ENCODE measurements around the gene SMCR8.
"Not testable (repeated sequence)": the region's sequence is repeated elsewhere in the genome, so short reads cannot be mapped to it uniquely, and the experiment has no call there.

The SMCR8 gene

DNA sequence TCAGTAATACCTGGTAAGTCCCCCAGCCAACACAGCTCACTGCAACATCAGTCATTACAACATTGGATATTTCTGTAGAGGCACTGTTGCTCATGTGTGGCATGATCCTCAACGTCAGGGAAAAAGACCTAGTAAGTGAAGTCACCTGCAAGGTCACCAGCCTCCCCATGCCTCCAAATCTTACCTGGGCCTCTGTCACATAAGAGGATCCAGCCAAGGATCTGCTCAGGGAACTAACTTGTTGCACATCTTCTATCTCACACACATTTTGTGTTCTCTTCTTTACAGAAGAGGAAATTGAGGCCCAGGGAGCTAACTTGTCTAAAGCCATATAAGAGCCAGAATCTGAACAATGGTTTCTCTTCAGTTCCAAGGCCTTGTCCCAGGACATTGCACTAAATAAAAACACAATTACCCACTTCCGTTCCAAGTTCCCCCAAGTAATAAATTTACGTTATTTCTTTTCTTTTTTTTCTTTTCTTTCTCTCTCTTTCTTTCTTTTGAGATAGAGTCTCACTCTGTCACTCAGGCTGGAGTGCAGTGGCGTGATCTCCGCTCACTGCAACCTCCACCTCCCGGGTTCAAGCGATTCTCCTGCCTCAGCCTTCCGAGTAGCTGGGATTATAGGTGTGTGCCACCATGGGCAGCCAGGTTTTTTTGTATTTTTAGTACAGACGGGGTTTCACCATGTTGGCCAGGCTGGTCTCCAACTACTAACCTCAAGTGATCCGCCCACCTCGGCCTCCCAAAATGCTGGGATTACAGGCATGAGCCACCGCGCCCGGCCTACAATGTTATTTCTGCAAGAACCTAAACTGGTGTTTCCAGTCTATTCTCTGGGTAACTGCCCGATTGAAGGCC lies 47.0 kb downstream of the SMCR8 start:
- no peak for DNase-seq (ENCODE audit: low read depth in 1 of 2, low spot score in 1 of 2)

DNA sequence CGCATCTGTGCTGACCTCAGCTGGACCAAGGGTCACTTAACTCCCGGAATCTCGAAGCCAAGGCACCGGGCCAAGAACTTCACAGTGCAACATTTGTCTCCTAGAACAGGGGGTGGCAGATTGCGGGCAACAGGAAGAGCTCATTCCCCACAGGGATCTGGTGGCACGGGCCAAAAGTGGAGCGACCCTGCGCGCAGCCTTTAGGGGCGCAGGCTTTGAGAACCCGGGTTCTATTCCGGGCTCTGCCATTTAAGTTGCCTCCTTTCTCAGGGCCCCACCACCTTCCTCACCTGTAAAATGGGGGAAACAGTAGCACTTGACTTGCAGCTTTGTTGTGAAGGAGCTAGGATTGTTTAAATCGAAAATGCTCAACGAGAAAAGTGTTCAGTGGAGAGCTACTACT lies 47.6 kb downstream of the SMCR8 start:
- DNase-seq (ENCODE audit: low read depth in 1 of 2, low spot score in 1 of 2): no peak

DNA sequence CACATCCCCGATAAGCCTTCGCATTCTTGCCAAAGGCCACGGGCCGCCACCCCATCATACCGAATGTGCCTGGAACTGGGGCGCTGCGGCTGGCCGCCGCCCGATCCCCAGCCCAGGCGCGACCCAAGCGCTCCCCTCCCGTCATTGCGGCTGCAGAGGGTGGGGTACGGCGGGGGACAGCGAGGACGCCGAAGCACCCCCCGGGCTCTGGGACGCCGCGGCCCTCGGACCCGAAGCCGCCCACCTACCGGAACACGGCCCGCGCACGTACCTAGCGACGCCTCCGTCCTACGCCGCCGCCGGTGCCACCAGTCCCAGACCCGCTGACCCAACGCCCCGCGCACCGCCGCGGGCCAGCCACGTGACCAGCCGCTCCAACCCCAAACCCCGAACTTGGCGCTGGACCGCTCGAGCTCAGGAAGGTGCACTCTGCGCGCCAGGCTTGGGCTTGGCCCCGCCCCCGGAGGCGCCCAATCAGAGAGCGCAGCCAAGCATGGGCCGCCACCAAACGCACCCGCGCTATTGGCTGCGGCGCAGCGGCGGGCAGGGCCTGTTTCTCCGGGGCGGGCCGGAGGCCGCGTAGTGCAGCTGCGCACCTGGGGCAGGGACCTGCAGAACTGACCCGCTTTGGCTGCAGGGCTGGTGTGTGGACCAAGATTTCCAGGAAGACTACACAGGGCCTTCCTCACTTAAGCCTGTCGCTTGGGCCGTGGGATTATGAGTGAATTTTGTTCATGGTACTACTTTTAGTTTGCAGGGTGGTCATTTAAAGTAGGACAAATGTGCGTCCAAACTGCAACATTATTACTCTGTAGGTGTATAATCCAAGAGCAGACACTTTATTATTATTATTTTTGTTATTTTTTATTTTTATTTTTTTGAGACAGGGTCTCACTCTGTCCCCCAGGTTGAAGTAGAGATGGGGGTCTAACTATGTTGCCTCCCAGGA lies 48.3 kb downstream of the SMCR8 start, which contains the start of gene SHMT1:
Gene SHMT1 (minus strand): TSS at position 450 of the 949 bp plus-strand sequence. CDS start 7,569 bp downstream, outside the sequence.
- peak; percentile 84 to 85 for DNase-seq (ENCODE audit: low read depth in 1 of 2, low spot score in 1 of 2)

DNA sequence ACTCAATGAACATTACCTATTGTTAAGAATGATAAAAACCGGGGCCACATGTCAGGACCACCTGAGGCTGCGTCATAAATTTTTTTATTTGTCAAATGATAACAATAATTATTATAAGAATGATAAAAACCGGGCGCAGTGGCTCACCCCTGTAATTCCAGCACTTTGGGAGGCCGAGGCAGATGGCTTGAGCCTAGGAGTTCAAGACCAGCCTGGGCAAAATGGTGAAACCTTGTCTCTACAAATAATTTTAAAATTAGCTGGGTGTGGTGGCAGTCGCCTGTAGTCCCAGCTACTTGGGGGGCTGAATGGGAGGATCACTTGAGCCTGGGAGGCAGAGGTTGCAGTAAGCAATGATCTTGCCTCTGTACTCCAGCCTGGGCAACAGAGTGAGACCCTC lies 49.1 kb downstream of the SMCR8 start:
- no peak for DNase-seq (ENCODE audit: low read depth in 1 of 2, low spot score in 1 of 2)

DNA sequence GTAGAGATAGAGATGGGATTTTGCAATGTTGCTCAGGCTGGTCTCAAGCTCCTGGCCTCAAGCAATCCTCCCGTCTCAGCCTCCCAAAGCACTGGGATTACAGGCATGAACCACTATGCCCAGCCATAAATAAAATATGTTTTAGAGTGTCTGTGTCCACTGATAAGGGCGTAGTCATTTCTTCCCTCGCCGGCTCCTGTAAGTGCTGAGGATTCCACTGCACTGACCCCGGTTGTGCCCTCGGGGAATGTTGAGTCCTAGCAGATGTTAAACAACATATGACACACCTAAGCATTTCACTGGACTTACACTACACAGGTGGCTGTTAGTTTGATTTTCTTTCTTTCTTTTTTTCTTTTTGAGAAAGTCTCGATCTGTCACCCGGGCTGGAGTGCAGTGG lies 53.9 kb downstream of the SMCR8 start:
- no peak for DNase-seq (ENCODE audit: low read depth in 1 of 2, low spot score in 1 of 2)

DNA sequence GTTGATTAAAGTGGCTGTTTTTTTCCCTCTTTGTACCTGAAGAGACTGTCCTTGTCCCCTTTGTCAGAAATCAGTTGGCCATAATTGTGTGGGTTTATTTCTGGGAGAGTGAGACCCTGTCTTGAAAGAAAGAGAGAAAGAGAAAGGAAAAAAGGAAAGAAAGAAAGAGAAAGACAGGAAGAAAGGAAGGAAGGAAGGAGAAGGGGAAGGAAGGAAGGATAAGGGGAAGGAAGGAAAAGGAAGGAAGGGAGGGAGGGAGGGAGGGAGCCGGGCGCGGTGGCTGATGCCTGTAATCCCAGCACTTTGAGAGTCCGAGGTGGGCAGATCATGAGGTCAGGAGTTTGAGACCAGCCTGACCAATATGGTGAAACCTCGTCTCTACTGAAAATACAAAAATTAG lies 55.7 kb downstream of the SMCR8 start:
- DNase-seq (ENCODE audit: low read depth in 1 of 2, low spot score in 1 of 2): no peak

DNA sequence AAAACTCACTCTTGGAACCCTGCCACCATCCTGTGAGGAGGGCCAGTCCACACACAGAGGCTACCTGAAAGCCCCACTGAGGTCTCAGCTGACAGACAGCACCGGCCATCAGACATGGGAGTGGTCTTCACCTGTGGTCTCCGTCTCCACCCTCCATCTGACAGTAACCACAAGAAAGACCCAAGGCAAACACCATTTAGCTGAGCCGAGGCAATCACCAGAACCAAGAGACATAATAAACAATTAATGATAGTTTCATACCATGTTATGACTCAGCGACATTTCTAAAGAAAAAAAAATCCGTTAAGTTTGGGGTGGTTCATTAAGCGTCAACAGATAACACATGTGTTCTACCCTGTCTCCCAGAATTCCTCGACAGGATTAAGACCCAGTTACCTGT lies 56.4 kb downstream of the SMCR8 start:
- DNase-seq (ENCODE audit: low read depth in 1 of 2, low spot score in 1 of 2): no peak

DNA sequence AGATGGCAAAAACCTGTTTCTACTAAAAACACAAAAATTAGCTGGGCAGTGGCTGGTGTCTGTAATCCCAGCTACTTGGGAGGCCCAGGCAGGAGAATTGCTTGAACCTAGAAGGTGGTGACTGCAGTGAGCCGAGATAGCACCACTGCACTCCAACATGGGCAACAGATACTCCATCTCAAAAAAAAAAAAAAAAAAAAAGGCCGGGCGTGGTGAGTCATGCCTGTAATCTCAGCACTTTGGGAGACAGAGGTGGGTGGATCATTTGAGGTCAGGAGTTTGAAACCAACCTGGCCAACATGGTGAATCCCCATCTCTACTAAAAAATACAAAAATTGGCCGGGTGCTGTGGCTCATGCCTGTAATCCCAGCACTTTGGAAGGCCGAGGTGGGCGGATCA lies 58.1 kb downstream of the SMCR8 start:
- not testable (repeated sequence) for DNase-seq (ENCODE audit: low read depth in 1 of 2, low spot score in 1 of 2)

DNA sequence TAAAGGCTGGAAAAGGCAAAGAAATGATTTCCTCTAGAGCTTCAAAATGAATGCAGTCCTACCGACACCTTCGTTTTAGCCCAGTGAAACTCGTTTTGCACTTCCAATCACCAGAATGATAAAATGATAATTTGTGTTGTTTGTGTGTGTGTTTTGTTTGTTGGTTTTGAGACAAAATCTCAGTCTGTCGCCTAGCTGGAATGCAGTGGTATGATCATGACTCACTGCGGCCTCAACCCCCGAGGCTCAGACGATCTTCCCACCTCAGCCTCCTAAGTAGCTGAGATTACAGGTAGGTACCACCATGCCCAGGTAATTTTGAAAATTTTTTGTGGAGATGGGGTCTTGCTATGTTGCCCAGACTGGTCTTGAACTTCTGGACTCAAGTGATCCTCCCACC lies 59.1 kb downstream of the SMCR8 start:
- DNase-seq (ENCODE audit: low read depth in 1 of 2, low spot score in 1 of 2): no peak
